Endothelial cell of umbilical vein (primary cell): ENCODE data around the gene ARHGEF9.

Experiments
- CTCF ChIP-seq, 2 donors: IDR thresholded peaks; 1 replicate in 1 of 2; 2 replicates in 1 of 2; pipeline ENCODE4 v1.5.1; 2011; ENCODE audit warnings: low read length in 2 of 2, mild to moderate bottlenecking in 2 of 2, moderate library complexity in 2 of 2, control low read depth in 1 of 2, inconsistent platforms in 1 of 2, low read depth in 1 of 2; ENCODE audit not compliant: insufficient read depth in 1 of 2; ENCODE audit errors: extremely low read depth in 1 of 2
- EZH2 ChIP-seq: IDR thresholded peaks from 2 replicates; pipeline ENCODE4 v1.6.1; 2012; ENCODE audit warnings: borderline replicate concordance, low read depth, mild to moderate bottlenecking, moderate library complexity, low read length, inconsistent platforms; ENCODE audit not compliant: severe bottlenecking
- FOS ChIP-seq: IDR thresholded peaks from 2 replicates; pipeline ENCODE4 v1.6.1; 2011; ENCODE audit warnings: mild to moderate bottlenecking, low read length, moderate library complexity, borderline replicate concordance; ENCODE audit not compliant: insufficient read depth
- JUN ChIP-seq: IDR thresholded peaks from 2 replicates; pipeline ENCODE4 v1.6.1; 2011; ENCODE audit warnings: borderline replicate concordance, low read depth; ENCODE audit not compliant: insufficient read length, insufficient read depth
- MAX ChIP-seq: IDR thresholded peaks from 2 replicates; pipeline ENCODE4 v1.6.1; 2011; ENCODE audit not compliant: insufficient read depth, insufficient read length
- POLR2A ChIP-seq: IDR thresholded peaks from 2 replicates; pipeline ENCODE4 v1.6.1; 2012; ENCODE audit warnings: low read depth, mild to moderate bottlenecking, control low read depth, low read length
- POLR2AphosphoS5 ChIP-seq: IDR thresholded peaks from 2 replicates; pipeline ENCODE4 v1.6.1; 2012; ENCODE audit warnings: low read depth, mild to moderate bottlenecking, control low read depth, low read length, moderate library complexity; ENCODE audit not compliant: insufficient read depth

GRCh38 chrX:63751481-63751880 lies 33.5 kb downstream of the ARHGEF9 start:
- TF ChIP-seq CTCF (IDR thresholded peaks at IDR 0.05; ENCODE audit: extremely low read depth in 1 of 2, insufficient read depth in 1 of 2, low read depth in 1 of 2, low read length in 2 of 2), result no peak
- TF ChIP-seq POLR2AphosphoS5, result no peak
- TF ChIP-seq POLR2A, result no peak
- no peak for TF ChIP-seq EZH2
- TF ChIP-seq JUN, result no peak
- no peak for TF ChIP-seq MAX
- TF ChIP-seq FOS, result no peak
